ENCODE data around the gene G2E3. TPM values are rescaled to one million over a fixed set of nuclear protein-coding genes. Genes with fewer than 3 reads are reported as not detected.
"Not testable (repeated sequence)": the region's sequence is repeated elsewhere in the genome, so short reads cannot be mapped to it uniquely, and the experiment has no call there.

The G2E3 gene
- total and polyA plus RNA-seq, 2 donors (not counting 3 experiments of a cell fraction or from before 2014, with no cell fraction given), result 4.2 to 34.8 TPM

DNA sequence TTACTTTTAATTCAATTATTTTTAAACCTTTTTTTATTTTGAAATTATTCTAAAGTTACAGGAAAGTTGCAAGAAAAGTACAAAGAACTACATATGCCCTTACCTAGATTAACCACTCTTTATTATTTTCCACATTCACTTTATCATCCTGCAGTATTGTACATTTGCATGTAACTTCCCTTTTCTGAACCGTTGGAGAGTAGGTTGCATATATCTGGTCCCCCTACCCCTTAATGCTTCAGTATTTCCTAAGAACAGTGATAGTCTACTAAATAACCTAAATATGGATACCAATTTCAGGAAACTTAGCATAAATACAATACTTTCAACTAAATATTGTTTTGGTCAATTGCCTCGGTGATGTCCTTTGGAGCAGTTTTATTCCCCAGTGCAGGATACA, 15.0 kb downstream of the G2E3 start:
- Histone ChIP-seq H3K4me3 (replicated peaks in 1 of 3; ENCODE audit: insufficient read depth in 1 of 3, low read depth in 1 of 3, low read length in 3 of 3) (no peak overlapping the region), H3K9me3 (replicated peaks; ENCODE audit: control insufficient read depth, insufficient read depth, low read length) (no peaks in the 10 kb centered on the region), H3K9ac (replicated peaks; ENCODE audit: extremely low read depth, insufficient read depth, low read length) (no peak overlapping the region), H3K9me1 (replicated peaks; ENCODE audit: control insufficient read depth, extremely low read depth, insufficient read depth, low read length) (peaks cover 2% of the 10 kb centered on the region), H3K4me1 (ENCODE audit: control insufficient read depth, extremely low read depth, insufficient read depth, low read length) (peaks cover 11% of the 10 kb centered on the region), H3K27me3 (ENCODE audit: control insufficient read depth in 2 of 2, insufficient read depth in 2 of 2, low read length in 2 of 2) (no peaks in the 10 kb centered on the region), H3K4me2 (ENCODE audit: insufficient read depth, low read length) (no peak overlapping the region), H4K20me1 (replicated peaks; ENCODE audit: control insufficient read depth, extremely low read depth, insufficient read depth, low read length) (peaks cover 2% of the 10 kb centered on the region), H2AFZ (ENCODE audit: low read depth, low read length) (no peak overlapping the region), H3K79me2 (ENCODE audit: control insufficient read depth, insufficient read depth, low read length) (peaks cover 100% of the 10 kb centered on the region), H3K36me3 (ENCODE audit: control insufficient read depth in 2 of 2, extremely low read depth in 1 of 2, insufficient read depth in 2 of 2, low read length in 2 of 2) (no peaks in the 10 kb centered on the region), H3K27ac (ENCODE audit: insufficient read depth, low read depth, low read length) (no peak overlapping the region)
- DNase-seq (ENCODE audit: low read depth, low spot score), result no peak
- intact Hi-C loops (cut with micrococcal nuclease), result no loop called here
- FAIRE-seq, result no peak
- BruUV-seq (replicated peaks), result no TSS peak
- ChIA-PET POLR2A (no interaction called here), CTCF (no interaction called here)
- dilution Hi-C loops (cut with MboI; ENCODE audit: extremely low pct_ligation_motif_present, low sequenced_read_pairs), result no loop called here
- TF ChIP-seq, protein P1, sequence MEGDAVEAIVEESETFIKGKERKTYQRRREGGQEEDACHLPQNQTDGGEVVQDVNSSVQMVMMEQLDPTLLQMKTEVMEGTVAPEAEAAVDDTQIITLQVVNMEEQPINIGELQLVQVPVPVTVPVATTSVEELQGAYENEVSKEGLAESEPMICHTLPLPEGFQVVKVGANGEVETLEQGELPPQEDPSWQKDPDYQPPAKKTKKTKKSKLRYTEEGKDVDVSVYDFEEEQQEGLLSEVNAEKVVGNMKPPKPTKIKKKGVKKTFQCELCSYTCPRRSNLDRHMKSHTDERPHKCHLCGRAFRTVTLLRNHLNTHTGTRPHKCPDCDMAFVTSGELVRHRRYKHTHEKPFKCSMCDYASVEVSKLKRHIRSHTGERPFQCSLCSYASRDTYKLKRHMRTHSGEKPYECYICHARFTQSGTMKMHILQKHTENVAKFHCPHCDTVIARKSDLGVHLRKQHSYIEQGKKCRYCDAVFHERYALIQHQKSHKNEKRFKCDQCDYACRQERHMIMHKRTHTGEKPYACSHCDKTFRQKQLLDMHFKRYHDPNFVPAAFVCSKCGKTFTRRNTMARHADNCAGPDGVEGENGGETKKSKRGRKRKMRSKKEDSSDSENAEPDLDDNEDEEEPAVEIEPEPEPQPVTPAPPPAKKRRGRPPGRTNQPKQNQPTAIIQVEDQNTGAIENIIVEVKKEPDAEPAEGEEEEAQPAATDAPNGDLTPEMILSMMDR (IDR thresholded peaks at IDR 0.05; ENCODE audit: extremely low read depth in 1 of 2, insufficient read depth in 1 of 2, low read depth in 1 of 2, low read length in 2 of 2), result no peak
- TF ChIP-seq EZH2 (IDR thresholded peaks at IDR 0.05; ENCODE audit: borderline replicate concordance, low read depth, low read length, severe bottlenecking) (no peak), JUN (IDR thresholded peaks at IDR 0.05; ENCODE audit: borderline replicate concordance, insufficient read depth, insufficient read length, low read depth) (no peak), POLR2AphosphoS5 (IDR thresholded peaks at IDR 0.05; ENCODE audit: insufficient read depth, low read depth, low read length) (no peak), FOS (IDR thresholded peaks at IDR 0.05; ENCODE audit: borderline replicate concordance, insufficient read depth, low read length) (no peak), GATA2 (IDR thresholded peaks at IDR 0.05; ENCODE audit: insufficient read depth, insufficient read length, low read depth, low read length) (no peak), POLR2A (IDR thresholded peaks at IDR 0.05; ENCODE audit: low read depth, low read length) (no peak), MYC (IDR thresholded peaks at IDR 0.05; ENCODE audit: low read depth, low read length) (no peak)
- TF ChIP-seq, protein P2, sequence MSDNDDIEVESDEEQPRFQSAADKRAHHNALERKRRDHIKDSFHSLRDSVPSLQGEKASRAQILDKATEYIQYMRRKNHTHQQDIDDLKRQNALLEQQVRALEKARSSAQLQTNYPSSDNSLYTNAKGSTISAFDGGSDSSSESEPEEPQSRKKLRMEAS (IDR thresholded peaks at IDR 0.05; ENCODE audit: insufficient read depth, insufficient read length), result no peak

DNA sequence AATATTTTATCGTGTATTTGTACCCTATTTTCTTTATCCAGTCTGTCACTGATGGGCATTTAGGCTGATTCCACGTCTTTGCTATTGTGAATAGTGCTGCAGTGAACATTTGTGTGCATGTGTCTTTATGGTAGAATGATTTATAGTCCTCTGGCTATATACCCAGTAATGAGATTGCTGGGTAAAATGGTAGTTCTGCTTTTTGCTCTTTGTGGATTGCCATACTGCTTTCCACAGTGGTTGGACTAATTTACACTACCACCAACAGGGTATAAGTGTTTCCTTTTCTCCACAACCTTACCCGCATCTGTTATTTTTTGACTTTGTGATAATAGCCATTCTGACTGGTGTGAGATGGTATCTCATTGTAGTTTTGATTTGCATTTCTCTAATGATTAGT, 15.8 kb downstream of the G2E3 start:
- H3K4me3 ChIP-seq (replicated peaks in 1 of 3; ENCODE audit: insufficient read depth in 1 of 3, low read depth in 1 of 3, low read length in 3 of 3); intact Hi-C loops (cut with micrococcal nuclease); H3K36me3 ChIP-seq (ENCODE audit: control insufficient read depth in 2 of 2, extremely low read depth in 1 of 2, insufficient read depth in 2 of 2, low read length in 2 of 2); H3K9me1 ChIP-seq (replicated peaks; ENCODE audit: control insufficient read depth, extremely low read depth, insufficient read depth, low read length); DNase-seq (ENCODE audit: low read depth, low spot score); H3K27me3 ChIP-seq (ENCODE audit: control insufficient read depth in 2 of 2, insufficient read depth in 2 of 2, low read length in 2 of 2); H3K27ac ChIP-seq (ENCODE audit: insufficient read depth, low read depth, low read length); dilution Hi-C loops (cut with MboI; ENCODE audit: extremely low pct_ligation_motif_present, low sequenced_read_pairs); POLR2A ChIA-PET; FAIRE-seq; BruUV-seq (replicated peaks); H3K9me3 ChIP-seq (replicated peaks; ENCODE audit: control insufficient read depth, insufficient read depth, low read length); H4K20me1 ChIP-seq (replicated peaks; ENCODE audit: control insufficient read depth, extremely low read depth, insufficient read depth, low read length); H3K9ac ChIP-seq (replicated peaks; ENCODE audit: extremely low read depth, insufficient read depth, low read length); CTCF ChIA-PET; H3K4me2 ChIP-seq (ENCODE audit: insufficient read depth, low read length); H2AFZ ChIP-seq (ENCODE audit: low read depth, low read length): not testable (repeated sequence)
- Histone ChIP-seq H3K4me1 (ENCODE audit: control insufficient read depth, extremely low read depth, insufficient read depth, low read length) (peaks cover 11% of the 10 kb centered on the region), H3K79me2 (ENCODE audit: control insufficient read depth, insufficient read depth, low read length) (peaks cover 100% of the 10 kb centered on the region)

DNA sequence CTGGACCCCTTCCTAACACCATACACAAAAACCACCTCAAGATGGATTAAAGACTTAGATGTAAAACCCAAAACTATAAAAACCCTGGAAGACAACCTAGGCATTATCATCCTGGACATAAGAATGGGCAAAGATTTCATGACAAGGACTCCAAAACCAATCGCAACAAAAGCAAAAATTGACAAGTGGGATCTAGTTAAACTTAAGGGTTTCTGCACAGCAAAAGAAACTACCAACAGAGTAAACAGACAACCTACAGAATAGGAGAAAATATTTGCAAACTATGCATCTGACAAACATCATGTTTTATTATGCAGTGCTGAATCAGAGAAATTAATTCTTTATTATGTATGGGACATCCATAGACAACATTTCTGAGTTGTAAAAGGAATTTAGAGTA, 17.4 kb downstream of the G2E3 start:
- H3K4me2 ChIP-seq (ENCODE audit: insufficient read depth, low read length); H3K9me1 ChIP-seq (replicated peaks; ENCODE audit: control insufficient read depth, extremely low read depth, insufficient read depth, low read length); dilution Hi-C loops (cut with MboI; ENCODE audit: extremely low pct_ligation_motif_present, low sequenced_read_pairs); DNase-seq (ENCODE audit: low read depth, low spot score); H3K27me3 ChIP-seq (ENCODE audit: control insufficient read depth in 2 of 2, insufficient read depth in 2 of 2, low read length in 2 of 2); FAIRE-seq; BruUV-seq (replicated peaks); H3K9ac ChIP-seq (replicated peaks; ENCODE audit: extremely low read depth, insufficient read depth, low read length); H3K9me3 ChIP-seq (replicated peaks; ENCODE audit: control insufficient read depth, insufficient read depth, low read length); H2AFZ ChIP-seq (ENCODE audit: low read depth, low read length); H3K4me1 ChIP-seq (ENCODE audit: control insufficient read depth, extremely low read depth, insufficient read depth, low read length); H3K36me3 ChIP-seq (ENCODE audit: control insufficient read depth in 2 of 2, extremely low read depth in 1 of 2, insufficient read depth in 2 of 2, low read length in 2 of 2); H4K20me1 ChIP-seq (replicated peaks; ENCODE audit: control insufficient read depth, extremely low read depth, insufficient read depth, low read length); H3K27ac ChIP-seq (ENCODE audit: insufficient read depth, low read depth, low read length); intact Hi-C loops (cut with micrococcal nuclease); POLR2A ChIA-PET; H3K4me3 ChIP-seq (replicated peaks in 1 of 3; ENCODE audit: insufficient read depth in 1 of 3, low read depth in 1 of 3, low read length in 3 of 3): not testable (repeated sequence)
- CTCF ChIA-PET, result interaction anchor here (1.2 kb wide), 1 partner anchor 55 kb away, joined by 3 read pairs; no protein-coding TSS in a partner anchor
- H3K79me2 ChIP-seq (ENCODE audit: control insufficient read depth, insufficient read depth, low read length), result peaks cover 100% of the 10 kb centered on the region

Data from endothelial cell of umbilical vein (primary cell).